BLaER1 treated with 17β-estradiol and CSF1 and Interleukin-3, amounts not matched to agents 10 nM and 100 nM (cell line): ENCODE results near the gene PASK.
A peak's percentile ranks its signal among the peaks of the same experiment; 100 is the strongest.

Experiments used
- H3K27ac ChIP-seq, 11 experiments: shearing (Covaris generic); formaldehyde crosslinking; 2 replicates each; pipeline ENCODE4 v1.8.1; 2022
- H3K27me3 ChIP-seq, 11 experiments: shearing (Covaris generic); formaldehyde crosslinking; 2 replicates each; pipeline ENCODE4 v1.8.1; 2022
- H3K36me3 ChIP-seq, 11 experiments: shearing (Covaris generic); formaldehyde crosslinking; 2 replicates each; pipeline ENCODE4 v1.8.1; 2022
- H3K4me1 ChIP-seq, 10 experiments: shearing (Covaris generic); formaldehyde crosslinking; 2 replicates each; pipeline ENCODE4 v1.8.1; 2022
- H3K4me2 ChIP-seq, 11 experiments: shearing (Covaris generic); formaldehyde crosslinking; 2 replicates each; pipeline ENCODE4 v1.8.1; 2022
- H3K4me3 ChIP-seq, 10 experiments: shearing (Covaris generic); formaldehyde crosslinking; 2 replicates each; pipeline ENCODE4 v1.8.1; 2022
- H3K9ac ChIP-seq, 11 experiments: shearing (Covaris generic); formaldehyde crosslinking; 2 replicates each; pipeline ENCODE4 v1.8.1; 2022
- H3K9me3 ChIP-seq, 11 experiments: shearing (Covaris generic); formaldehyde crosslinking; replicated peaks in 1 of 11; 2 replicates each; pipeline ENCODE4 v1.8.1; 2022
- H4K20me1 ChIP-seq, 11 experiments: shearing (Covaris generic); formaldehyde crosslinking; 2 replicates each; pipeline ENCODE4 v1.8.1; 2022
- Cebpa-rat ChIP-seq, 11 experiments: shearing (Covaris generic); IDR thresholded peaks; 2 replicates each; pipeline ENCODE4 v1.8.1; 2022

PASK gene

DNA sequence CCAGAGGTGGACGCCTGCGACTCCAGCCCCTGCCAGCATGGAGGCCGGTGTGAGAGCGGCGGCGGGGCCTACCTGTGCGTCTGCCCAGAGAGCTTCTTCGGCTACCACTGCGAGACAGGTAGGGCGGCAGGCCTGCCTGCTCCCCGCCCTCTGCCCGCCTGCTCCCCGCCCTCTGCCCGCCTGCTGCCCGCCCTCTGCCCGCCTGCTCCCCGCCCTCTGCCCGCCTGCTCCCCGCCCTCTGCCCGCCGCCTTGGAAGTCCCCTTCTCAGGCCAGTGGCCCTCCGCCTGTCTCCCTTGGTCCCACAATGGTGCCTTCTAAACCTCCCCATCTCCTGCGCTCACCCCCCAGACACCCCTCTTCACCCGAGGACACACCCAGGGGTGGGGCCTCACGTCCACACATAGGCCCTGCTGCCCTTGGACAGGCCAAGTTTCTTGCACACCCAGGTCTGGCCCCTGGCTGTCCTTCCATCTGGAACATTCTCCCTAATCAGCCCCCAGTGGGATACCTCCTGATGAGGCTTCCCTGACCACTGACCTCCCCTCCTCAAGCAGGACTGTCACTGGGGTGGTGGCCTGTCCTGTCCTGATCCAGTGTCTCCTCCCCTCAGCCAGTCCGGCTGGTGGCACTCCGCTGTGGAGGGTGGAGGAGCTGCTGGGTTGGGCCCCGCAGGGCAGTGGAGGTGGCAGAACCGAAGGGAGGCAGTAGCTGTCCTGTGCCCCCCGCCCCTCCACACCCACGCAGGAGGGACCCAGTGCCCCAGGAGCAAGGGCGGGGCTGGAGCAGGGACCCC lies 85.1 kb downstream of the PASK start:
- H3K27ac ChIP-seq, result no peak overlapping the region
- no peaks in the 10 kb centered on the region for H3K9me3 ChIP-seq
- no peak overlapping the region for H3K4me3 ChIP-seq
- H4K20me1 ChIP-seq, result peaks cover 0 to 50% (median 0%) of the 10 kb centered on the region in 11 experiments; a peak in 5 of 22 replicates
- TF ChIP-seq Cebpa-rat (IDR thresholded peaks at IDR 0.05), result no peak
- peak overlapping the region in 10 of 11 experiments; percentile 18 to 68 (median 29); a peak in 10 of 22 replicates for H3K4me2 ChIP-seq
- H3K36me3 ChIP-seq, result no peaks in the 10 kb centered on the region
- H3K27me3 ChIP-seq, result no peaks in the 10 kb centered on the region
- H3K9ac ChIP-seq, result no peak overlapping the region
- peaks cover 0 to 4% (median 0%) of the 10 kb centered on the region in 10 experiments; a peak in 2 of 20 replicates for H3K4me1 ChIP-seq

DNA sequence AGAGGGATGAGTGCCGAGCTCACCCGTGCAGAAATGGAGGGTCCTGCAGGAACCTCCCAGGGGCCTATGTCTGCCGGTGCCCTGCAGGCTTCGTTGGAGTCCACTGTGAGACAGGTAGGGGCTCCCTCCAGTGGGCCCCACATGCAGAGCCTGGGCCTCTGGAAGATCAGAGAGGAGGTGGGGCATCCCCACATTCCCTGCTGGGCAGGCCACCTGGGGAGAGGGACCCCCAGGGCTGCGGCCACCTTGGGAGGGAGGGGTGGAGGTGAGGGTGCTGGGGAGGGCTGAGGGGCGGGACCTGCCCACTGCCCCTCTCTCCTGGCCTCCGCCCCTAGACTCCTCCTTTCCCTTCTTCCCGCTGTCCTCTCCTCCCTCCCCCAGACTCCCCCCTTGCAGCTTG lies 85.7 kb downstream of the PASK start:
- no peak overlapping the region for H3K4me3 ChIP-seq
- no peaks in the 10 kb centered on the region for H3K36me3 ChIP-seq
- H3K9me3 ChIP-seq, result no peaks in the 10 kb centered on the region
- peaks cover 0 to 43% (median 0%) of the 10 kb centered on the region in 11 experiments; a peak in 2 of 22 replicates for H4K20me1 ChIP-seq
- peak overlapping the region in 8 of 11 experiments; percentile 18 to 46 (median 28); a peak in 6 of 22 replicates for H3K4me2 ChIP-seq
- no peak for TF ChIP-seq Cebpa-rat (IDR thresholded peaks at IDR 0.05)
- H3K27ac ChIP-seq, result no peak overlapping the region
- H3K4me1 ChIP-seq, result peaks cover 0 to 4% (median 0%) of the 10 kb centered on the region in 10 experiments; a peak in 2 of 20 replicates
- H3K27me3 ChIP-seq, result no peaks in the 10 kb centered on the region
- no peak overlapping the region for H3K9ac ChIP-seq

DNA sequence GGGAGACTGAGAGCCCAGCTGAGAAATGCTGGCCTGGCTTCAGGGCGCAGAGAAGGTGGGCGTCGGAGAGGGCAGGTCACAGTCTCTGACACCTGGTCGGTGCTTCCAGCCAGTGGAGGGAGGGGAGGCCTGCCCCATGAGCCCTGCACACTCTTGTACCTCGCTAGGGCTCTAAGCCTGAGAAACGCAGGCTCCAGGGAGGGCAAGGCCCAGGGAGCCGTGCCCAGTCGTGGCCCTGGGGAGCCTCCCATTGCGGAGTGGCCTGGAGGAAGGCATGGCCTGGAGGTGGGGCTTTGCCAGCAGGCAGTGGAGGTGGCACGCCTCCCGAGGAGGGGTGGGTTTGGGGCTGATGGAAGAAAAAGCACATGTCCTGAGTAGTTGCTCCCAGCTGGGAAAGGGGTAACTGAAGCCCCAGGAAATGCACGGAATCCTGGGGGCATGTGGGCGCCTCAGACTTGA lies 86.2 kb downstream of the PASK start:
- no peak for TF ChIP-seq Cebpa-rat (IDR thresholded peaks at IDR 0.05)
- Histone ChIP-seq H3K9ac (no peak overlapping the region), H3K9me3 (no peaks in the 10 kb centered on the region), H3K4me2 (no peak overlapping the region), H3K36me3 (no peaks in the 10 kb centered on the region), H4K20me1 (peaks cover 0 to 40% (median 0%) of the 10 kb centered on the region in 11 experiments; a peak in 2 of 22 replicates), H3K27ac (no peak overlapping the region), H3K4me3 (no peak overlapping the region), H3K4me1 (peaks cover 0 to 4% (median 0%) of the 10 kb centered on the region in 10 experiments; a peak in 2 of 20 replicates), H3K27me3 (no peaks in the 10 kb centered on the region)

DNA sequence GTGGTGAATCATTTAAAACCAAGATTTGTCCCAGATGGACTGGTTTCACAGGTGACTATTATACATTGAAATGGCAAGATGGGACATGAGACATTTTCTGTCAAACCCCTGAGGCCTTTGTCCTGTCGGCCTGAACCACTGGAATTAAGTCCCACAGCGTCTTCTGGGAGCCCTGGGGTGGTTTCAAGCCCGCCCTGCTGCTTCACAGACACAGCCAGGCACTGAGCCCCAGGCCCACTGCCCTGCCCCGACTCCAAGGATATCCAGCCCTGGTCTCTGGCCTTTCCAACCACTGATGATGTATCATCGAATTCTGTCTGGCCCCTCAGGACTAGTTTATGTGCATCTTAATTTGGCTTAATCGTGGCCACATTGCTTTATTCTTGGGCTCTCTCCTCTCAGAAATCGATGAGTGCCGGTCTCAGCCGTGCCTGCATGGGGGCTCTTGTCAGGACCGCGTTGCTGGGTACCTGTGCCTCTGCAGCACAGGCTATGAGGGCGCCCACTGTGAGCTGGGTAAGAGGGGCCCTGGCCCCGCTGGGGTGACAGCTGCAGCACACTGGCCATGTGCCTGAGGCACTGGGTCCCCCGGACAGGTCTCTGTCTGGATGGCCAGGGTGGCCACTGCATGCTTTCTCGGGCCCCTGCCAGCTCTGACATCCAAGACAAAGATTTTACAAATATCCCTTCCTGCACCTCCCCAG lies 86.7 kb downstream of the PASK start:
- no peak for TF ChIP-seq Cebpa-rat (IDR thresholded peaks at IDR 0.05)
- peaks cover 0 to 4% (median 0%) of the 10 kb centered on the region in 10 experiments; a peak in 2 of 20 replicates for H3K4me1 ChIP-seq
- H3K9me3 ChIP-seq, result no peaks in the 10 kb centered on the region
- H3K4me2 ChIP-seq, result no peak overlapping the region
- no peaks in the 10 kb centered on the region for H3K27me3 ChIP-seq
- no peak overlapping the region for H3K27ac ChIP-seq
- no peak overlapping the region for H3K9ac ChIP-seq
- H3K4me3 ChIP-seq, result no peak overlapping the region
- no peaks in the 10 kb centered on the region for H3K36me3 ChIP-seq
- peaks cover 0 to 40% (median 0%) of the 10 kb centered on the region in 11 experiments; a peak in 2 of 22 replicates for H4K20me1 ChIP-seq

DNA sequence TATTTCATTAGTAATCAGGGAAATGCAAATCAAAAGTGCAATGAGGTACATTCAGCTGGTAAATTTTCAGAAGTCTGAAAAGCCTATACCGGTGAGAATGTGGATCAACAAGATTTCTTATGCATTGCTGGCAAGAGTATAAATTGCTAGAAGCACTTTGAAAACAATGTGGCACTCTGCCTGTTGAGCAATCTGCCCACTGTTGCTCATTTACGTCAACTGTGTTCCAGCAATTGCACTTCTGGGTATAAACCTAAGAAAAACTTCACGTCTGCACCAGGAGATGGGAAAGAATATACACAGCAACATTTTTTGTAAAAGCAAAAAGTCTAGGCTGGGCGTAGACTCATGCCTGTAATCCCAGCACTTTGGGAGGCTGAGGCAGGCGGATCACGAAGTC lies 88.0 kb downstream of the PASK start:
- H3K4me3 ChIP-seq, result no peak overlapping the region
- H3K27me3 ChIP-seq, result no peaks in the 10 kb centered on the region
- no peak overlapping the region for H3K27ac ChIP-seq
- H3K9ac ChIP-seq, result no peak overlapping the region
- H4K20me1 ChIP-seq, result peaks cover 0 to 28% (median 0%) of the 10 kb centered on the region in 11 experiments; a peak in 1 of 22 replicates
- no peaks in the 10 kb centered on the region for H3K9me3 ChIP-seq
- peaks cover 0 to 4% (median 0%) of the 10 kb centered on the region in 10 experiments; a peak in 2 of 20 replicates for H3K4me1 ChIP-seq
- H3K36me3 ChIP-seq, result no peaks in the 10 kb centered on the region
- H3K4me2 ChIP-seq, result no peak overlapping the region
- TF ChIP-seq Cebpa-rat (IDR thresholded peaks at IDR 0.05), result no peak
